ENCODE results near the gene TBX4. TPM values are rescaled to one million over a fixed set of nuclear protein-coding genes. Genes with fewer than 3 reads are reported as not detected.
"Not testable (repeated sequence)": the region's sequence is repeated elsewhere in the genome, so short reads cannot be mapped to it uniquely, and the experiment has no call there.

Gene TBX4
- total RNA-seq, 4 donors from 2014 or later = 0.27 TPM; not detected in 3

- no peak for ATAC-seq
- 73% methylated on average over 6 of the region's 11 CpGs; no CpG with 5 or more reads in 1 of the 2 donors for WGBS, 2 donors (ENCODE audit: low coverage in 1 of 2)
- no peaks in the 10 kb centered on the region for H3K9me3 ChIP-seq
- TF ChIP-seq POLR2A (IDR thresholded peaks at IDR 0.05) (no peak), POLR2AphosphoS5 (IDR thresholded peaks at IDR 0.05) (no peak), CTCF (IDR thresholded peaks at IDR 0.05) (no peak), EP300 (IDR thresholded peaks at IDR 0.05) (no peak)
- H3K36me3 ChIP-seq = no peaks in the 10 kb centered on the region
- H3K27ac ChIP-seq = no peak overlapping the region
- H3K4me3 ChIP-seq = no peak overlapping the region
- H3K27me3 ChIP-seq = peaks cover 50% of the 10 kb centered on the region
- no peaks in the 10 kb centered on the region for H3K4me1 ChIP-seq
These were observed 26.3 kb upstream of the TBX4 start for GRCh38 chr17:61425682-61426481.

GRCh38 chr17:61426482-61427304 lies 25.5 kb upstream of the TBX4 start:
- Histone ChIP-seq H3K27ac (no peak overlapping the region), H3K9me3 (no peaks in the 10 kb centered on the region), H3K27me3 (peaks cover 44% of the 10 kb centered on the region), H3K36me3 (no peaks in the 10 kb centered on the region), H3K4me3 (no peak overlapping the region), H3K4me1 (no peaks in the 10 kb centered on the region)
- 80 to 94% methylated on average over 7 to 10 of the region's 10 CpGs for WGBS, 2 donors (ENCODE audit: low coverage in 1 of 2)
- no peak for ATAC-seq
- TF ChIP-seq EP300 (IDR thresholded peaks at IDR 0.05) (no peak), POLR2A (IDR thresholded peaks at IDR 0.05) (no peak), POLR2AphosphoS5 (IDR thresholded peaks at IDR 0.05) (no peak), CTCF (IDR thresholded peaks at IDR 0.05) (no peak)

- H3K27me3 ChIP-seq = peaks cover 38% of the 10 kb centered on the region
- no peak for TF ChIP-seq EP300 (IDR thresholded peaks at IDR 0.05)
- TF ChIP-seq POLR2A (IDR thresholded peaks at IDR 0.05) = no peak
- no peak for TF ChIP-seq POLR2AphosphoS5 (IDR thresholded peaks at IDR 0.05)
- TF ChIP-seq CTCF (IDR thresholded peaks at IDR 0.05) = no peak
- no peak overlapping the region for H3K27ac ChIP-seq
- no peak for ATAC-seq
- H3K36me3 ChIP-seq = no peaks in the 10 kb centered on the region
- no peaks in the 10 kb centered on the region for H3K4me1 ChIP-seq
- no peaks in the 10 kb centered on the region for H3K9me3 ChIP-seq
- H3K4me3 ChIP-seq = no peak overlapping the region
These were observed 24.7 kb upstream of the TBX4 start for GRCh38 chr17:61427567-61427966.

GRCh38 chr17:61429274-61429673 lies 22.9 kb upstream of the TBX4 start:
- ATAC-seq = no peak
- no peak for TF ChIP-seq POLR2AphosphoS5 (IDR thresholded peaks at IDR 0.05)
- 29 to 47% methylated on average over 1 of the region's 1 CpG for WGBS, 2 donors (ENCODE audit: low coverage in 1 of 2)

GRCh38 chr17:61429831-61430230 lies 22.4 kb upstream of the TBX4 start:
- not testable (repeated sequence) for H3K4me3 ChIP-seq, H3K9me3 ChIP-seq, H3K4me1 ChIP-seq, ATAC-seq, H3K27ac ChIP-seq, H3K36me3 ChIP-seq
- peaks cover 16% of the 10 kb centered on the region for H3K27me3 ChIP-seq
- WGBS, 2 donors (ENCODE audit: low coverage in 1 of 2) = 89 to 95% methylated on average over 6 of the region's 6 CpGs

More at GRCh38 chr17:61429274-61429673, 22.9 kb upstream of the TBX4 start:
- Histone ChIP-seq H3K27ac (no peak overlapping the region), H3K4me1 (no peaks in the 10 kb centered on the region), H3K27me3 (peaks cover 21% of the 10 kb centered on the region), H3K36me3 (no peaks in the 10 kb centered on the region), H3K4me3 (no peak overlapping the region), H3K9me3 (no peaks in the 10 kb centered on the region)
